GM19193 (cell line): Measurements from ENCODE around the gene TBX3.

Source experiments
- POLR2A ChIP-seq: IDR thresholded peaks from 4 replicates; pipeline ENCODE4 v1.6.1; 2011; ENCODE audit not compliant: insufficient read depth, insufficient read length; ENCODE audit errors: extremely low read depth

Gene TBX3

GRCh38 chr12:114689075-114689994 lies 5.4 kb upstream of the TBX3 start:
- no peak for TF ChIP-seq POLR2A

GRCh38 chr12:114688256-114688845 lies 4.4 kb upstream of the TBX3 start:
- no peak for TF ChIP-seq POLR2A

- TF ChIP-seq POLR2A = no peak
Measured at GRCh38 chr12:114687802-114688201, 3.8 kb upstream of the TBX3 start.

GRCh38 chr12:114686773-114687500 lies 3.0 kb upstream of the TBX3 start:
- no peak for TF ChIP-seq POLR2A

GRCh38 chr12:114686426-114686772 lies 2.4 kb upstream of the TBX3 start:
- no peak for TF ChIP-seq POLR2A

- TF ChIP-seq POLR2A = no peak
Measured at GRCh38 chr12:114685869-114686268, 1.9 kb upstream of the TBX3 start.

- no peak for TF ChIP-seq POLR2A
Measured at GRCh38 chr12:114685320-114685781, 1.4 kb upstream of the TBX3 start.

- TF ChIP-seq POLR2A = no peak
Measured at GRCh38 chr12:114684870-114685273, 897 bp upstream of the TBX3 start.

- no peak for TF ChIP-seq POLR2A
Measured at GRCh38 chr12:114683709-114684097, 272 bp downstream of the TBX3 start.

GRCh38 chr12:114682785-114683708 lies 928 bp downstream of the TBX3 start:
- no peak for TF ChIP-seq POLR2A

- no peak for TF ChIP-seq POLR2A
Measured at GRCh38 chr12:114682106-114682784, 1.7 kb downstream of the TBX3 start.

- no peak for TF ChIP-seq POLR2A
Measured at GRCh38 chr12:114681116-114681871, 2.7 kb downstream of the TBX3 start.

GRCh38 chr12:114680604-114681069 lies 3.3 kb downstream of the TBX3 start:
- no peak for TF ChIP-seq POLR2A
